ENCODE measurements around the gene ANXA2R. TPM values are rescaled to one million over a fixed set of nuclear protein-coding genes. Genes with fewer than 3 reads are reported as not detected.
A peak's percentile ranks its signal among the peaks of the same experiment; 100 is the strongest.

ANXA2R gene
- total and polyA plus RNA-seq, 2 of the 13 experiments (the other 11 are each of a cell fraction or from before 2014, with no cell fraction given): 0.95 to 1.3 TPM

DNA sequence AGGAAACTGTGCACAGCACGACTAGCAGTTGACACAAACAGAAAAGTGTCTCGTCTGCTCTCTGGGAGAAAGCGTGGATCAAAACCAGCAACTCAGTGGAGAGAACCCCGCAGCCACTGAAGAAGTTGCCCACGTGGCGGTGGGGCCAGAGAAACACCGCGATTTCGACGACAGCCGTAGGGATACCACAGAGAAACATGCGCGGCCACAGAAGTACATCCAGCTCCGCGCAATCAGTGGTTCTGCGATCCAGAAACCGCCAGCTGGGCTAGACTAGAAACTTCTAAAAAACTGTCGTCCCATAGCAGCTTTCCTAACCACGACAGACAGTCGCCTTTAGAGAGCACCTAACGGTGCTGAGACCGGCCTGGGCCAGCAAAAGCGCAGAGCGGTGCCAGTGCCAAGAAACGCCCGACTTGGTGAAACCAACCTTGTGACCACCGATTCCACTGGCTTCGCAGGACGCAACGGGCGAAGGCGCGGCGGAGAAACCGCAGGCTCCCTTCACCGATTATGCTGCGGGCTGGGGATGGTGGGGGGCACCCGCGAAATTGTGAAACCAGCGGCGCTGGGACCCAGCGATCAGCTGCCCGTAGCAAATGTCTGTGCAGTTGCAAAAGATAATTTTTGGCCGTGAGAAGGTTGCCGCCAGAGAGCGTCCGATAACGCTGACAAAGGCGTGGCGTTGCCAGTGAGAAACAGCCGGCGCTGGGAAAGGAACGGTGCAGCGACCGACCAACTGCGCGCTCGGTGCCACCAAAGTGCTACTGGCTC, 2.7 kb upstream of the ANXA2R start (continued):
- no peak for TF ChIP-seq ZNF841 (CRISPR knock-in tag; IDR thresholded peaks at IDR 0.05; ENCODE audit: borderline replicate concordance)
- TF ChIP-seq, protein P1, sequence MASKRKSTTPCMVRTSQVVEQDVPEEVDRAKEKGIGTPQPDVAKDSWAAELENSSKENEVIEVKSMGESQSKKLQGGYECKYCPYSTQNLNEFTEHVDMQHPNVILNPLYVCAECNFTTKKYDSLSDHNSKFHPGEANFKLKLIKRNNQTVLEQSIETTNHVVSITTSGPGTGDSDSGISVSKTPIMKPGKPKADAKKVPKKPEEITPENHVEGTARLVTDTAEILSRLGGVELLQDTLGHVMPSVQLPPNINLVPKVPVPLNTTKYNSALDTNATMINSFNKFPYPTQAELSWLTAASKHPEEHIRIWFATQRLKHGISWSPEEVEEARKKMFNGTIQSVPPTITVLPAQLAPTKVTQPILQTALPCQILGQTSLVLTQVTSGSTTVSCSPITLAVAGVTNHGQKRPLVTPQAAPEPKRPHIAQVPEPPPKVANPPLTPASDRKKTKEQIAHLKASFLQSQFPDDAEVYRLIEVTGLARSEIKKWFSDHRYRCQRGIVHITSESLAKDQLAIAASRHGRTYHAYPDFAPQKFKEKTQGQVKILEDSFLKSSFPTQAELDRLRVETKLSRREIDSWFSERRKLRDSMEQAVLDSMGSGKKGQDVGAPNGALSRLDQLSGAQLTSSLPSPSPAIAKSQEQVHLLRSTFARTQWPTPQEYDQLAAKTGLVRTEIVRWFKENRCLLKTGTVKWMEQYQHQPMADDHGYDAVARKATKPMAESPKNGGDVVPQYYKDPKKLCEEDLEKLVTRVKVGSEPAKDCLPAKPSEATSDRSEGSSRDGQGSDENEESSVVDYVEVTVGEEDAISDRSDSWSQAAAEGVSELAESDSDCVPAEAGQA (IDR thresholded peaks at IDR 0.05; ENCODE audit: low read depth): no peak
- TF ChIP-seq, protein P1 (CRISPR knock-in tag; IDR thresholded peaks at IDR 0.05; ENCODE audit: borderline replicate concordance): no peak; the same call in 1 of the 2 replicates
- no peak for TF ChIP-seq ZNF180 (CRISPR knock-in tag; IDR thresholded peaks at IDR 0.05; ENCODE audit: borderline replicate concordance, low read depth)
- TF ChIP-seq IRF1 (CRISPR knock-in tag; IDR thresholded peaks at IDR 0.05; ENCODE audit: low read depth): no peak
- TF ChIP-seq SMAD3 (CRISPR knock-in tag; IDR thresholded peaks at IDR 0.05): no peak
- no peak for TF ChIP-seq BRD4 (CRISPR knock-in tag; IDR thresholded peaks at IDR 0.05)
- peak; percentile 86 for TF ChIP-seq EED (CRISPR knock-in tag; IDR thresholded peaks at IDR 0.05)
- no peak for TF ChIP-seq RBM22 (optimal IDR thresholded peaks at IDR 0.05; ENCODE audit: low read length)
- TF ChIP-seq SALL1 (CRISPR knock-in tag; IDR thresholded peaks at IDR 0.05): peak; percentile 1; the same call in 1 of the 2 replicates
- TF ChIP-seq TAF15 (IDR thresholded peaks at IDR 0.05; ENCODE audit: low read depth, low read length, poor library complexity, severe bottlenecking): no peak
- TF ChIP-seq AHDC1 (CRISPR knock-in tag; IDR thresholded peaks at IDR 0.05; ENCODE audit: borderline replicate concordance): no peak
- TF ChIP-seq ZNF510 (CRISPR knock-in tag; IDR thresholded peaks at IDR 0.05; ENCODE audit: low read depth): 0 out of 2 replicates have a peak, but pooled peaks have one; percentile 28
